H1 (cell line): ENCODE results near the gene TADA3. TPM values are rescaled to one million over a fixed set of nuclear protein-coding genes. Genes with fewer than 3 reads are reported as not detected.

ENCODE experiments used
- ASH2L ChIP-seq: fragments of 200-600, 300-600 bp; sonication (generic); IDR thresholded peaks from one replicate; pipeline ENCODE4 v1.7.1; 2017; ENCODE audit warnings: low read length
- CBX5 ChIP-seq: fragments of 300-800, 300-1000 bp; sonication (generic); IDR thresholded peaks from 2 replicates; pipeline ENCODE4 v1.7.1; 2016; ENCODE audit warnings: antibody characterized with exemption, low read length, low read depth
- CHD1 ChIP-seq: IDR thresholded peaks from 2 replicates; pipeline ENCODE4 v1.6.1; 2012; ENCODE audit warnings: low read depth, low read length, improper control_type of control experiment
- CTCF ChIP-seq, 3 experiments: IDR thresholded peaks; 1 replicate in 2 of 3; 2 replicates in 1 of 3; pipeline versions ENCODE4 v1.5.1 to v1.6.1; 2011; ENCODE audit warnings: low read length in 3 of 3, mild to moderate bottlenecking in 3 of 3, inconsistent platforms in 2 of 3, low read depth in 1 of 3, moderate library complexity in 1 of 3; ENCODE audit not compliant: insufficient read depth in 1 of 3; ENCODE audit errors: control extremely low read depth in 1 of 3
- EGR1 ChIP-seq: IDR thresholded peaks from 2 replicates; pipeline ENCODE4 v1.6.1; 2011; ENCODE audit warnings: low read depth, low read length, borderline replicate concordance
- EZH2 ChIP-seq: fragments of 200-600 bp; sonication (generic); IDR thresholded peaks from 2 replicates; pipeline ENCODE4 v1.7.1; 2012; ENCODE audit warnings: low read depth, mild to moderate bottlenecking, moderate library complexity, low read length, inconsistent platforms; ENCODE audit not compliant: severe bottlenecking
- KDM5A ChIP-seq: fragments of 200-600 bp; IDR thresholded peaks from 2 replicates; pipeline ENCODE4 v1.7.1; 2012; ENCODE audit warnings: mild to moderate bottlenecking, low read length, inconsistent platforms, mixed read lengths
- NANOG ChIP-seq: IDR thresholded peaks from 2 replicates; pipeline ENCODE4 v1.6.1; 2011; ENCODE audit warnings: low read length, low read depth, mild to moderate bottlenecking, inconsistent platforms; ENCODE audit not compliant: insufficient read depth, poor library complexity, severe bottlenecking
- PHF8 ChIP-seq: fragments of 200-600 bp; sonication (generic); conservative IDR thresholded peaks from 2 replicates; pipeline ENCODE4 v1.7.1; 2012; ENCODE audit warnings: low read depth, mild to moderate bottlenecking, inconsistent platforms, low read length, moderate library complexity
- POLR2AphosphoS5 ChIP-seq: IDR thresholded peaks from 2 replicates; pipeline ENCODE4 v1.6.1; 2011; ENCODE audit warnings: low read depth, low read length
- RXRA ChIP-seq: IDR thresholded peaks from 2 replicates; pipeline ENCODE4 v1.6.1; 2011; ENCODE audit warnings: low read depth, mild to moderate bottlenecking, low read length, moderate library complexity; ENCODE audit not compliant: insufficient read depth
- SIN3A ChIP-seq, 2 experiments: IDR thresholded peaks in 1 of 2; conservative IDR thresholded peaks in 1 of 2; 2 replicates each; pipeline ENCODE4 v1.6.1; 2011 to 2012; ENCODE audit warnings: low read length in 2 of 2, improper control_type of control experiment in 1 of 2, low read depth in 1 of 2, mild to moderate bottlenecking in 1 of 2
- SIRT6 ChIP-seq: IDR thresholded peaks from one replicate; pipeline ENCODE4 v1.7.1; 2012; ENCODE audit warnings: low read length, inconsistent platforms
- SIX5 ChIP-seq: IDR thresholded peaks from 2 replicates; pipeline ENCODE4 v1.6.1; 2011; ENCODE audit warnings: mild to moderate bottlenecking, low read depth, low read length
- YY1 ChIP-seq: IDR thresholded peaks from 2 replicates; pipeline ENCODE4 v1.6.1; 2011; ENCODE audit warnings: low read depth, mild to moderate bottlenecking, low read length
- ZNF274 ChIP-seq: IDR thresholded peaks from 2 replicates; pipeline ENCODE4 v1.7.0; 2012; ENCODE audit warnings: low read length, borderline replicate concordance; ENCODE audit errors: extremely low read depth
- polyA plus RNA-seq, 7 experiments: library from polyadenylated mRNA; depleted of rRNA in 3 of 7; stranded (reverse) in 5 of 7; unstranded in 2 of 7; fragments of >200 nt in 5 of 7; fragments of 200-250 nt in 2 of 7; gene quantifications; 1 replicate in 5 of 7; 2 replicates in 1 of 7; 4 replicates in 1 of 7; pipeline versions ENCODE4 v1.2.1 to v1.2.3, GENCODE V29; 2011 to 2013; ENCODE audit warnings: missing spikeins in 2 of 7, mixed read lengths in 2 of 7
- total RNA-seq: library from RNA; stranded (reverse); fragmentation: NEBNext Ultra II Directional; extraction: Animal tissue kit (Norgen Biotek cat#: 25700); gene quantifications from 2 replicates; pipeline ENCODE4 v1.2.1, GENCODE V29; 2021
- TF ChIP-seq, protein P1 (sequence below): IDR thresholded peaks from 2 replicates; pipeline ENCODE4 v1.6.1; 2012; ENCODE audit warnings: inconsistent platforms
- TF ChIP-seq, protein P2 (sequence below): IDR thresholded peaks from 2 replicates; pipeline ENCODE4 v1.6.1; 2011; ENCODE audit warnings: low read length, improper control_type of control experiment
- TF ChIP-seq, protein P3 (sequence below): IDR thresholded peaks from 2 replicates; pipeline ENCODE4 v1.6.1; 2012; ENCODE audit warnings: inconsistent platforms

TADA3 gene
- total and polyA plus RNA-seq, 2 of the 8 experiments (the other 6 are each of a cell fraction or from before 2014, with no cell fraction given), result 43.4 to 50.3 TPM

DNA sequence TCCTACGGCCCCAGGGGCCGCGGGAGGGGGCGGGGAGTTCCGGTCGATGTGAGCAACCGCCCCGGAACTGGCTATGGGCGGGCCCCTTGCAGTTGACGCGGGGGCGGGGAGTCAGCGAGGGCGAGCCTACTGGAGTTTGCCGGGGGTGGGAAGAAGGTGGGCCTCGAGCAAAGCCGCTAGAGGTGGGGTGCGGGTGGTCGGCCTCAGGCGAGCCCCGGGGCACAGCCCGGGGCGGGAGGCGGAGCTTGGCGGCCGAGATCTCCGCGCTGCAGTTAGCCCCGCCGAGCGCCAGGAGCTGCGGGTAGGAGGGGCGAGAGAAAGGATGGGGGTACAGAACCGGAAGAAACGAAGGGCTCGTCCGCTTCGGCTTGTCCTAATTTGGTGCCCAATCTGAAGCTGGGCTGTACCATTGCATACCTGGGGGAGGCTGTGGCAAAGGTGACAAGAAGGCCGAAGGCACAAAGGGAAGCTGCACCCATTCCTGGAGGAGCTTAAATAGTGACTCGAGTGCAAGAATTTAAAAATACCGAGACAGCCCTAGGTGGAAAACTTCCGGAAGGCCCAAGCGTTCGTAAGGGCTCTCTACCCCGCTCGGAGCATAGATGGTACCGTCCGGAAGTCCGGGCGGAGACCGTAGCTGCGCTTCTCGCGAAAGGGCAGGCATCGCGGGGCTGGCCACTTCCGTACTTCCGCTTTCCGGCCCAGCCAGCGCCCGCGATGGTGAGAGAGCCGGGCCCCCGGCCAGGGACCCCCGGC lies at the start of gene TADA3, which contains the start of gene ARPC4 (continued):
- TF ChIP-seq EZH2, result no peak
- TF ChIP-seq SIRT6, result no peak
- TF ChIP-seq YY1, result no peak
- no peak for TF ChIP-seq SIN3A (conservative IDR thresholded peaks at IDR 0.05 in 1 of 2, IDR thresholded peaks at IDR 0.05 in 1 of 2; ENCODE audit: low read depth in 1 of 2, low read length in 2 of 2)
- TF ChIP-seq ASH2L, result peak; percentile 68
- TF ChIP-seq, protein P1, sequence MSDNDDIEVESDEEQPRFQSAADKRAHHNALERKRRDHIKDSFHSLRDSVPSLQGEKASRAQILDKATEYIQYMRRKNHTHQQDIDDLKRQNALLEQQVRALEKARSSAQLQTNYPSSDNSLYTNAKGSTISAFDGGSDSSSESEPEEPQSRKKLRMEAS, result peak; percentile 7; the same call in 1 of the 2 replicates
- peak; percentile 91 for TF ChIP-seq PHF8
- no peak for TF ChIP-seq KDM5A
- TF ChIP-seq ZNF274, result no peak
- no peak for TF ChIP-seq CBX5
- no peak for TF ChIP-seq CTCF (IDR thresholded peaks at IDR 0.05; ENCODE audit: control extremely low read depth in 1 of 3, insufficient read depth in 1 of 3, low read depth in 1 of 3, low read length in 3 of 3)
- peak; percentile 73 for TF ChIP-seq POLR2AphosphoS5
- TF ChIP-seq, protein P2, sequence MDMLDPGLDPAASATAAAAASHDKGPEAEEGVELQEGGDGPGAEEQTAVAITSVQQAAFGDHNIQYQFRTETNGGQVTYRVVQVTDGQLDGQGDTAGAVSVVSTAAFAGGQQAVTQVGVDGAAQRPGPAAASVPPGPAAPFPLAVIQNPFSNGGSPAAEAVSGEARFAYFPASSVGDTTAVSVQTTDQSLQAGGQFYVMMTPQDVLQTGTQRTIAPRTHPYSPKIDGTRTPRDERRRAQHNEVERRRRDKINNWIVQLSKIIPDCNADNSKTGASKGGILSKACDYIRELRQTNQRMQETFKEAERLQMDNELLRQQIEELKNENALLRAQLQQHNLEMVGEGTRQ, result no peak
- TF ChIP-seq RXRA, result no peak
- no peak for TF ChIP-seq NANOG
- TF ChIP-seq, protein P3, sequence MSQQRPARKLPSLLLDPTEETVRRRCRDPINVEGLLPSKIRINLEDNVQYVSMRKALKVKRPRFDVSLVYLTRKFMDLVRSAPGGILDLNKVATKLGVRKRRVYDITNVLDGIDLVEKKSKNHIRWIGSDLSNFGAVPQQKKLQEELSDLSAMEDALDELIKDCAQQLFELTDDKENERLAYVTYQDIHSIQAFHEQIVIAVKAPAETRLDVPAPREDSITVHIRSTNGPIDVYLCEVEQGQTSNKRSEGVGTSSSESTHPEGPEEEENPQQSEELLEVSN, result 0 out of 2 replicates have a peak, but pooled peaks have one; percentile 7
- TF ChIP-seq CHD1, result peak; percentile 99
- peak; percentile 42 for TF ChIP-seq SIX5
- TF ChIP-seq EGR1, result peak; percentile 76; the same call in 1 of the 2 replicates
